HG02571 (cell line): Measurements from ENCODE around the gene SYT17.
A peak's percentile ranks its signal among the peaks of the same experiment; 100 is the strongest.
"Not testable (repeated sequence)": the region's sequence is repeated elsewhere in the genome, so short reads cannot be mapped to it uniquely, and the experiment has no call there.

Experiments
- ATAC-seq: cut with Tn5 transposase; IDR thresholded peaks from one replicate; pipeline ENCODE4 v1.9.1; 2021; ENCODE audit warnings: mild to moderate bottlenecking, moderate library complexity; ENCODE audit not compliant: unreplicated experiment

The SYT17 gene

GRCh38 chr16:19173059-19173458 lies 5.0 kb downstream of the SYT17 start:
- ATAC-seq = no peak

GRCh38 chr16:19173649-19174383 lies 5.8 kb downstream of the SYT17 start:
- no peak for ATAC-seq

- no peak for ATAC-seq
These were observed 6.4 kb downstream of the SYT17 start for GRCh38 chr16:19174478-19174877.

DNA sequence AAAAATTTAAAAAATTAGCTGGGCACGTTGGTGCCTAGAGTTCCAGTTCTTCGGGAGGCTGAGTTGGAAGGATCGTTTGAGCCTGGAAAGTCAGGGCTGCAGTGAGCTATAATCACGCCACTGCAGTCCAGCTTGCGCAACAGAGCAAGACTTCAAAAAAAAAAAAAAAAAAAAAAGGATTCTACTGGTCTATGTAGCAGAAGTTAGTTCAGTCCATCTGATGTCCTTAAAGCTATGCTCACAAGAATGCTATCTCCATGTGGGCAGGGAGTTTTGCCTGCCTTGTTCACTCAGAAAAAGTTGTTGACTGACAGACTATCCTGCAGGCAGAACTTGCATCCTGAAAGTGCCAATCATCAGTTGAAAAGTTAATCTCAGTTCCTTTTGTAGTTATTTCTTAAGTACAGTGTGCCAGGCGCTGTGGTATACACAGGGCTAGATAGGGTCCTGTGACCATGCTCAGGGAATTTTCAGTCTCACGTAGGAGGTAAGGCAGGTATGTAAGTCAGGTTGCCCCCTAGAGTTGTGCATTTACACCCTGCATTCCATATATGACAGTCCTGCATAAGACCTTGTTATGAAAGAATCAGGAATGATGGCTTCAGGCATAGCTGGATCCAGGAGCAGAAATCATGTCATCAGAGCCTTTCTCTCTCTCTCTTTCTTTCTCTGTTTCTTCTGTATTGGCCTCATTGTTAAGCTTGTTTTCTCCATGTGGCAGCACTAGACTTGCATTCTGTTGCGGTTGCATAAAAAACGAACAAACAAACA lies 7.6 kb downstream of the SYT17 start:
- no peak for ATAC-seq

DNA sequence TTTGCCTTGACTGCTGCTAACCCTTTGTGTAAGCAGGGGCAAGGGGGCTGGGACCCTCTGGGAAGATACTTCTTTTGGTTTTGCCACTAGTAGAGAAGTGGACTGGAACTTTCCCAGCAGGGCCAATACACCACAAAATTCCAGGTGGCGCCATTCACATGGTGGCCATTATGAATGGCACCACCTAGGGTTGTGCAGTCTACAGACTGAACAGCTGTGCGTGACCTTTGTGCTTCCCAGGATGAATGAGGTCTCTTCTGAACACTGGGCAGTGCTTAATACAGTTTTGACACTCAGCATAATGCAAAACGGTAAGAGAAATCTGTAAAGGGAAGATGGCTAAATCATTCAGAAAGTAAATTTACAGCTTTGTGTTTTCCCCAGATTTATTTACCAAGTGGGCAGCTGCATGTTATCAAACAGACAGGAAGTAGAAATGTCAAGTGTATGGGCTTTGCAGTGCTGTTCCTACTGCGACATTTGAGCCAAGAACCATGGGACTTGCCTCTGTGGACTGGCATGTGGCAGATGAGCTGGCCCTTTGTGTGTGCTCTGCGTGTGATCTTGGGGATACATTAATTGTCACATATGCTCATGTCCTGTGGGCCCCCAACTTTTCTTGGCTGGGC lies 9.2 kb downstream of the SYT17 start:
- no peak for ATAC-seq

DNA sequence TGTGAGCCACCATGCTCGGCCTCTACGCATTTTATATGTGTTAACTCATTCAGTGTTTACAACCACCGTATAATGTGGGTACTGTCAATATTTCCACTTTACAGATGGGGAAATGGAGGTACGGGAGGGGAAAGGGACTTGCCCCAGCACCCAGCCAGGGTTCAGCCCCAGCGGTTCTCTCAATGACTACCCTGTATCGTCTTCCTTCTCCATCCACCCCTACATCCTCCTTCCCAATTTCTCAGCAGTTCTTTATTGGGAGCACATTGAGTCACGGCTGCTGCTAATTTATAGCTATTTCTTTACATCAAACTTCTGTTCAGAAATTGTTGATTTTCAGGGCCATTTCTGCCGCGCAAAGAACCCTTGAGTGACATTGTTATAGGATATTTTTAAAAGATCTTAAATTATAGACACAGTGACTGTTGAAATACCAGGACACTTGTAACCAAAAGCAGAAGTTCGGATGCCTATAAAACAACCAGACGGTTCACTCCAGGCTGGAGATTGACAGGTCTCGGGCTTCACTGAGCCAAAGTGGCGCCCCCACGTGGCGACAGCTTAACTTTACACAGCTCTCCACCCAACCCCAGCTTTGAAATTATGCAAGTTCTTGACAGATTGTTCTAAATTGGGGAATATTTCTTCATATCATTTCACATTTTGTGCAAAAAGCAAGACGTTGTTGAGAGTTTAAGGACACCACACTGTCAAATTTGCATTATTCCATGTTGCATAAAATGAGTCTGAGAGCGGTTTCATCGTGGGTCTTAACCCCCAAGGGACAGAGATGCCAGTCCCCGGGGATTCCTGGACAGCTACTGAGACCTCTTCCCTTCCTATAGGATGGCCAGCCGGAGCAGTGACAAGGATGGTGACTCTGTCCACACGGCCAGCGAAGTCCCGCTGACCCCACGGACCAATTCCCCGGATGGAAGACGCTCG lies 11.8 kb downstream of the SYT17 start:
- ATAC-seq = no peak

- no peak for ATAC-seq
These were observed 12.7 kb downstream of the SYT17 start for GRCh38 chr16:19180741-19181140.

DNA sequence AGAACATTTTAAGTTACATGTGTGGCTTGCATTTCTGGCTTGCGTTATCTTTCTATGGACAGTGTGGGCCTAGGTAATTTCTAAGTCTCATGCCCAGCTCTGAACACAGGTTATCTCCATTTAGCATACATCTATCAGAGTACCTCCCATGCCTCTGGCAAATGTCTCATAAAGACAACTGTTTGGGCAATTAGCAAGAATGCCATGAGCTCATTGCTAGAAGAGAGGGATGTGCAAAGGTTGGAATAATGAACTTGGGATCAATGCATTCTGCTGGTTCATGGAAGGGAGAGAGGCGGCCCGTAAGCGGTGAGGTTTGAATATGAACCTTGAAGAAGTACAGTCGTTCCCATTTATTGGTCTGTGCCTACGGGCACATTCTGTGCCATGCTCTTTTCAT lies 14.4 kb downstream of the SYT17 start:
- no peak for ATAC-seq

DNA sequence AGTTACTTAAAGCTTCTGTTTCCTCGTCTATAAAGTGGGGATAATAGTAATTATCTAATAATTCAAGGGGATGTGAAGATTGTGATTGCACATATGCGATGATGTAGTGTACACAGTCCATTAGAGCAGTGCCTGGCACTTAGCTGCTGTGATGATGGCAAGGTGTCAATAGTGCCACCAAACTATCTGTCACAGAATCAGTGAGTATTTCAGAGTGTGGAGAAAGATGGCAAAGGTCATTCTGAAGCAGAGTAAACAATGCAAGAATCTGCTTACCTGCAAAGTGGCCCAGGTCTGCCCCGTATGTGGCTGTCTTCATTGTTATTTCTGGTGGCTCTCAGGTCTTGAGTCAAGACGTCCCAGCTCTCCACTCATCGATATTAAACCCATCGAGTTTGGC lies 15.1 kb downstream of the SYT17 start:
- ATAC-seq = no peak

- no peak for ATAC-seq
These were observed 16.9 kb downstream of the SYT17 start for GRCh38 chr16:19184823-19185509.

DNA sequence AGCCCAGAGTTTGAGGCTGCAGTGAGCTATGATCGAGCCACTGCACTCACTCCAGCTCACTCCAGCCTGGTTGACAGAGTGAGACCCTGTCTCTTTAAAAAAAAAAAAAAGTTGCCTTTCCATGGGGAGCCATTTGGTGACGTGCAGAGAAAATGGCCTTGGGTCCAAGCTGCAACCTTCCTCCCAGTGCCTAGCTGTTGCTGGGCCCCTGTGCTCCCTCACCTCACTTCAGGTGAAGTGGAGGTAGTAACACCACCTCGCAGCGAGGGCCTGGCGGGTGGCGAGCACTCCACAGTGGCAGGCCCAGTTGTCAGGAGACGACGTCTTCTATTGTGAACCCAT lies 17.4 kb downstream of the SYT17 start:
- ATAC-seq = no peak

DNA sequence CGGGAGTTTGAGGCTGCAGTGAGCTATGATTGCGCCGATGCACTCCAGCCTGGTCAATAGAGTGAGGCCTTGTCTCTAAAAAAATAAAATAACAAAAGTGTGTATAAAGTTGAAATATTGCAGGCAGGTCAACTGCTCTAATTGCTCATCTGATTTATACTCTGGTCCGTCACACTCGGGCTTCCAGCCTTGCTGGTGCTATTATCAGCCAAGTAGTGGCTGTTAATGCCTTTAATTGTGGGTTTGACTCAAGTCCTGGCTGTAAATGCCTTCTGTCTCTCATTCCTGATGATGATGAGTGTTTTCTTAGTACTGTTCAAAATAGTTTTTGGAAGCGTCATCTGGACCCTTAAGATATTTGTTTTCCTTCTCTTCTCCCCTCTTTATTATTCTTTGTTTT lies 18.4 kb downstream of the SYT17 start:
- ATAC-seq = no peak

DNA sequence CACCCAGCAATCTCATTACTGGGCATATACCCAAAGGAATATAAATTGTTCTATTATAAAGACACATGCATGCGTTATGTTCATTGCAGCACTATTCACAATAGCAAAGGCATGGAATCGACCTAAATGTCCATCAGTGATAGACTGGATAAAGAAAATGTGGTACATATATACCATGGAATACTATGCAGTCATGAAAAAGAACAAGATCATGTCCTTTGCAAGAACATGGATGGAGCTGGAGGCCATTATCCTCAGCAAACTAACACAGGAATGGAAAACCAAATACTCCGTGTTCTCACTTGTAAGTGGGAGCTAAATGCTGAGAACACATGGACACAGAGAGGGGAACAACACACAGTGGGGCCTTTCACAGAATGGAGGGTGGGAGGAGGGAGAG lies 19.9 kb downstream of the SYT17 start:
- ATAC-seq = not testable (repeated sequence)

- ATAC-seq = no peak
These were observed 20.4 kb downstream of the SYT17 start for GRCh38 chr16:19188406-19188805.

DNA sequence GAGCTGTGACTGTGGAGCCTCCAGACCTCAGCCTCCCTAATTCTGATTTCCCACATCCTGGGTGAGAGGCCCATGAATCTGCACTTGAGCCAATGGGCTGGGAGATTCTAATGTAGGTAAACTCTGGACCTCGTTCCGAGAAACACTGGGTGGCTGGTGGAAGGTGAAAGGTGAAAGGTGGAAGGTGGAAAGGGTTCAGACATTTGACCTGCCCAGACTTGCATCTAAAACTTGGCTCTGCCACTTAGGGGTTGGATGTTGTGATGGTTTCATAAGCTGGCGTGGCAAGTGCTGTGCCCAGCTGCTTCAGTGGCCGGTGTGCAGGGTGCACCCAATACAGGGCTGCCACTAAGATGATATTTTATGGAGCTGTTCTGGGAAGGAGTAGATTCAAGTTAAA lies 24.8 kb downstream of the SYT17 start:
- ATAC-seq = no peak

DNA sequence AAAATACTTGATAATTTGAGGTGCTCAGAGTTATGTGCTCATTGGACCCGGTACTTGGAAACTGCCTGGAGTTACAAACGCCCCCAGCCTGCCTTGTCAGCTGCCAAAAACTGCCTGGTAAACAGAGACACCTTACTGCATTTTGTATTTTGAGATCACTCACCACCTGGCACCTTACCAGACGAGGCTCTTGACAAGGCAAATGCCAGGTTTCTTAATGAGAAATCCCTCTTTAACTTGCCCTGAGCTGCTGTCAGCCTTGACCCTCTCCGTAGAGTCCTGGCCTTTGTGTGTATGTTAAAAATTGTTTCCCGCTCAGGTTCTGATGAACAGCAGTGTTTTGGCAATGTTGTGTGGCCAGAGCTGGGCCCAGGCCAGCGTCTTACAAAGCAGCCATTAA lies 28.8 kb downstream of the SYT17 start:
- ATAC-seq = no peak

GRCh38 chr16:19203374-19203966 lies 35.4 kb downstream of the SYT17 start:
- ATAC-seq = no peak

DNA sequence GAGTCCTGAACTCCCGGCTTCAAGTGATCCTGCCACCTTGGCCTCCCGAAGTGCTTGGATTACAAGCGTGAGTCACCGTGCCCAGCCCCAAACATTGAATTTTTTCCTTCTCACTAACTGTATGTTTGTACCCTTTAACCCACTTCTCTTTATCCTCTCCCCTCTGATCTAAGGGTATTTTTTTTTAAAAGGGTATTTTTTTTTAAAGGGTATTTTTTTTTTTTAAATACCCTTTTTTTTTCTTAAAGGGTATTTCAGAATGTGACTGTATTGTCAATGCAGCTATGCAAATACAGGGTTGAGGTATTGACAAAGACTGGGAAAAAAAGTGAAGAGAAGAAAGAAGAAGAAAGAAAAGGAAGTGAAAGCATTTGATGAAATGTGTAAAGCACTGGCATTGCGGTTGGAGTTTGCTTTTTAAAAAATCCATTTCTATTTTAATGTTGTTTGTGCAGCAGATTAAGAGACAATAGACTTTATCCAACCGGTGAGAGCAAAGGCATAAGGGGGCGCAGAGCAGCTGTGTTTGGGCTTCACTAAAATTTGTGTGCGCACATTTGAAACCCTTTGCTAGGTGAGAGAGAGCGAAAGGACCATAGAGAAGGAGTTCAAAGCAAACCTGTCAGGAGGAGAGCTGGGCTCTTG lies 42.4 kb downstream of the SYT17 start:
- ATAC-seq = peak; percentile 64

DNA sequence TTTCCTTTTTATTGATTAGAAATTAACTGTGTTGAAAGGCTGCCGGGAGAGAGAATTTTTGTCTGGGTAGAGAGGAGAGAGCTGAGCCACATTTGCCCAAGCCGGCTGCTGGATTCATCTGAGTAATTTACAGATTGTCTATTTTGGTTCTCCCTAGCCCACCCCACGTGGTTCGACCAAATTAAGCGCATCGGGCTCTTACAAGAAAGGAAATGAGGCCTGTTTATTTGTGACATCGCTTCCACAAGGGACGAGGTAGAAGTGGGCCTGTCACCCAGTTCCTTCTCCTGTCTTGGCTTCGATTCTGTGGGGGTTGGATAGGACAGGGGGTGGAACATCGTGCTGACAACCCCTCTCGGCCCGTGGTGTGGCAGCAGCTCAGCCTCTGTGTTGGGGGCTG lies 42.9 kb downstream of the SYT17 start:
- ATAC-seq = peak; percentile 17

DNA sequence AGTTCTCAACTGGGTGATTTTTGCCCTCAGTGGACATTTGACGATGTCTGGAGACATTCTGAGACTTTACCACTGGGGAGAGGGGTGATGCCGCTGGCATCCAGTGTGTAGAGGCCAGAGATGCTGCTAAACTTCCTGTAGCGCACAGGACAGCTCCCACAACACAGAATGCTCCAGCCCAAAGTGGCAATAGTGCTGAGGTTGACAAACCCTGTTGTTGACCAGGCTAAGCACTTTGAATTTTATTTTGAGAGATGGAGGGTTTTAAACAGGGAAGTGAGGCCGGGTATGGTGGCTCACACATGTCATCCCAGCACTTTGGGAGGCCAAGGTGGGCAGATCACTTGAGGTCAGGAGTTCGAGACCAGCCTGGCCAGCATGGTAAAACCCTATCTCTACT lies 44.0 kb downstream of the SYT17 start:
- no peak for ATAC-seq
